GM18909 (cell line): Measurements from ENCODE around the gene ADCY3.

Experiments used
- ATAC-seq: cut with Tn5 transposase; IDR thresholded peaks from one replicate; pipeline ENCODE4 v1.9.1; 2021; ENCODE audit warnings: mild to moderate bottlenecking; ENCODE audit not compliant: unreplicated experiment, poor library complexity

ADCY3 gene

DNA sequence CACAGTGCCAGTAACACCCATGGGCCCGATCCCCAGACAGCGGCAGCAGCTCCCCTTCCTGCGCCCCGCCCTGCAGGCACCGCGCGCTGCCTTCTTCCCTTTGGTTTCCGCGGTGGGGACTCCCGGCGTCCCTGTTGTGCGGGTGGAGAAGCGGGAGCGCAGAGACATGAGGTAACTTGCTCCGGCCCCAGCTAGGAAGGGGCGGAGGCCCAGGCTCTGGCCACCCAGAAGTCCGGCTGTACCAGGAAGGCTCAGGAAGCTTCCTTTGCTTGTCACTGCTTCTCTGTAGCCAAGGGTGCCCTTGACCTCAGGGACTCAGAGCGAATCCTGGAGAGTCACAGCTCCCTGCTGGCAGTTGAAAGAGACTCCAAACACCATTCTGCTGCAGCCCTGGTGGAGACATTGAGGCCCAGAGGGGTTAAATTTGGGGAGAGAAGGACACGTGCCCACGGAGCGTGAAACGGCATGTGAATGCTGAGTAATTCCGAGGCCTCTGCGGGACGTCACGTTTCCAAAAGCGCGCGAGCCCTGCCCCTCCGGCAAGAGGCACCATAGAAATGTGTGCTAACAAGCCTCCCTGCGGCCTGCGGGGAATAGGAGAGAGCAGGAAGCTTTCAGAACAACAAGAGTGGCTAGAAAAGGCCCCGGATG, 6.7 kb upstream of the ADCY3 start:
- ATAC-seq = no peak

DNA sequence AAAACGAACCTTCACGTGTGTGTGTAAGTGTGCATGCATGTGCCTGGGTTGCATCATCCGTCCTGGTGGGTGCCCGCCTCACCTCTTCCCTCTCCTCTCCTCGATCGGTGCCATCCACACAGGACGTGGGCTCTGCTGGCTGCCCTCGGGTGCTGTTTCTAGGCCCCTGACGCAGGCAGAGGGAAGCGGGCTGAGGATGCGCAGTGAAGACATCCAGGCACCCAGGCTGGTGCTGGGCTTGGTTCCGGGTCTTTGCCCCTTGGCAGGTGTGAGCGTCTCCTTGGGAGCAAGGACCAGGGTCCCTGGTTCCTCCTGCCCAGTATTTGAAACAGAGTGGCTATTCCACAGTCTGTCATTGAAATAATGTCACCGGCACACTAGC, 6.2 kb upstream of the ADCY3 start:
- no peak for ATAC-seq

DNA sequence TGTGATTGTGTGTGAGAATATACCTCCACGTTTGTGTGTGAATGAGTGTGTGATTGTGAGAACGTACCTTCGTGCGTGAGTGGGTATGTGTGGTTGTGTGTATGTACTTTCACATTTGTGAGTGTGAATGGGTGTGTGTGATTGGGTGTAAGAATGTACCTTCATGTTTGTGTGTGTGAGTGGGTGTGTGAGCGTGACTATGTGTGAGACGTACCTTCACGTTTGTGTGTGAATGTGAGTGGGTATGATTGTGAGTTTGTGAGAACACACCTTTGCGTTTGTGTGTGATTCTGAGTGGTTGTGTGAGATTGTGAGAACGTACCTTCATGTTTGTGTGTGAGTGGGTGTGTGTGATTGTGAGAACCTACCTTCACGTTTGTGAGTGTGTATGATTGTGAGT, 5.8 kb upstream of the ADCY3 start:
- no peak for ATAC-seq

DNA sequence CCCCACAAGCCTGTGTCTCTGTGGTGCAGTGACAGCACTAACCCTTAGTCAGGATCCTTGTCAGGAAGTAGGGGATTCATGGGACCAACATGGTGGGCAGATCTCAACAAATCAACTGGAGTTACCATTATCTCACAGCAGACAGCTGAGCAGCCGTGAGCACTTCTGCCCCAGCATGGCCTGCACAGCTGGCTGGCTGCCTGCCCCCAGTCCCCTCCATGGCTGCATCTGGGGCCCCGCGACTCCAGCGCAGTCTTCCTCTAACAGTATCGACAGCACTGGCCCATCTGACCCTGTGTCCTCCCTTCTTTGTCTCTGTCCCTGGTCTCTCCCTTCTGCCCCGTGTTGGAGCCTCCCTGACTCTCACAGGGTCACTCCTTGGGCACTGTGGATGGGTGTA, 4.7 kb upstream of the ADCY3 start:
- no peak for ATAC-seq

DNA sequence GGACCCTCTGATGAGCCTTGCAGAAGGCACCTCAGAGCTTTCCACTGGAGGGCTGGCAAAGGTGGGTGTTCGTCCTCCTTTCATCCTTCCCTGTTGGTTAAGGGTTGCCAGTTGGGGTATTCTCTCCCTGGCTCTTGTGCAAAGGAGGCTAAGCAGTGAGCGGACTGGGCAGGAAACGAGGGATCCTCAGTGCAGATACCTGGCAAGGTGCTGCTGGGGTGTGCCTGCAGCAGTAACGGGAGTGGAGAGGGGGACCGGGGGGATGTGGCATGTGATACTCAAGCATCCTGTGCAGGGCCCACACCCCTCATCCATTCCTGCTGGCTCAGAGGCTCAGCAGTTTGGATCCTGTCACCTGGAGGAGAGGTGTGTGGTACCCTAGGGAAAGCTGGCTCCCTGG, 4.2 kb upstream of the ADCY3 start:
- ATAC-seq = no peak

DNA sequence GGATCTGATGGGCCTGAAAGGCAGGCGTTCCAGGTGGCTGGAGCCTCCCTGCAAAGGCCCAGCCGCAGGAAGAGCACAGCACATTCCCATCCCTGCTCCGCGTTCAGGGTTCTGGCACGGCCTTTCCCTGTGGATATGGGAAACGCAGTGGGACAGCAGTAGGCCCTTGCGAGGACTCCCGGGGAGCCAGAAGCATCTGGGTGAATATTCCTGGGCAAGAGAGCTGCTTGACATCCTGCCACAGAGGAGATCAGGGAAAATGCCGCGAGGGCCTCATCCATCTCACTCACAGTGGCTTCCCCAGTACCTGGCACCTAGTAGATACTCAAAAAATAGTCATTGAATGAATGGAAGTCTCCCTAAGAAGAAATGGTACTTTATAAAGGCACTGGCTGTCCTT, 3.1 kb upstream of the ADCY3 start:
- ATAC-seq = no peak

DNA sequence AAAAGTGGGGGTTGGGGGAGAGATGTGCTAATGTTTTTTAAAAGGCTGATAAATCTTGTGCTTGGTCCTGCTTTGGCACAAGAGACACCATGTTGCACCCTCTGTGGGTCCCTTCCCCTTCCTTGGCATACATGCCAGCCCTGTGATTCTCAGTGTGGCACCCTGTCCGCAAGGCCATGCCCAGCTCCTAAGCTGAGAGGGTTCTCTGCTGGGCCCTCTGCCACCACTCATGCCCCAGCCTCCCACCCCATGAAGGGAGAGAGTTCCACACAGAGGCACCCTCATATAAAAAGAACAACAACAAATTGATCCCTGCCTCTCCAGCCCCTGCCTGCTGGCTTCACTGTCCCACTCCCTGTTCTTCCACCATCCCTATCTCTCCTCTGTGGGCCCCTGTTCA, 2.5 kb upstream of the ADCY3 start:
- ATAC-seq = no peak

DNA sequence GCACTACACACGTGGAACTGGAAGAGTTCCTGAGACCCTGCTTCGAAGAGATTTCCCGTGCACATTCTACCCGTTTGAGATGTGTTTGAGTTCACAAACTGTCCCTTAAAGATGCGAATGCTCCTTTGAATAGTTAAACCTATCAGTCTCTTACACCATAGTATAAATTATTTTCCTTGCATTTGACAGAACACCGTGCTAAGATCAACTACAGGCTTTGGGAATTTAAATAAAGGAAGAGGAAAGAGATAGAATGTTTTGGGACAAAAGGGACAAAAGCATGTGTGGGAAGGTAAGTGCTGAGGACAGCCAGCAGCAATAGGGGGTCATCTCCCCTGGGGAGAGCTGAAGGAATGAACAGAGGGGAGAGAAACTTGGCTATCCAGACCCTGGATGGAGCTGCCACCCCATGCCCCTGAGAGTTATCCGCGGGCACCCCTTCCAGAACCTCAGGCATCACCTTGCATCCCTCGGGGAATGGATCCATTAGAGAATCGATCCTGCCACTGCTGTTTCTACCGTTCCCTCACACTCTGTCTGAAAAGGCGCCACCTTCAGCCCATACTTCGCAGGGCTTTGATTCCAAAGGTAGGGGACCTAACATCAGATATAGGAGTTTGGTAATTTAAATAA, 888 bp upstream of the ADCY3 start:
- no peak for ATAC-seq

DNA sequence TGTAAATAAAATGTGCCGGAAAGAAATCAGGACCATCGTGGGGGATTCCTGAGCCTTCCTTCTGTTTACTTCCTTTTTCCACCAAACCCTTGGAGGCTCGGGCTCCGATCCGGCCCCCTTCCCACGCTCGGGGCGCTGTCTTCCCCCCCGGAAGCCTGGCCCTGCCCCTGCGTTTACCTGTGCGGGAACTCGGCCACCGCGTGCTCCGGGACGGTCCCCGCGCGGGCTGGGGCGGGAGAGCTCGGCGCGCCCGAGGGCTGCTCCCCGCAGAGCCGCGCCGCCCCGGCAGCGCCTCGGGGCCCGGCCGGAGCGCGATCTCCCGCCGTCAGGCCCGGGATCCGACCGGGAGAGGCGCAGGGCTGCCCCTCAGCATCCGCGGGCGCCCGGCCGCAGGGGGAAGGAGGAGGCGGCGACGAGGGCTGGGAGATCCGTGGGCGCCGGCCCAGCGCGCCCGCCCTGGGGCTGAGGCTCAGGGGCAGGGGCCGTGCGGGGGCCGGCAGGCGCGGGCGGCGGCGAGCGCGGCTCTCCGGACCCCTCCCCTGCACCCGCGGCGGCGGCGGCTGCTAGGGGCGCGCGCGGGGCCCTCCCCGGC, 435 bp downstream of the ADCY3 start:
- ATAC-seq = peak; percentile 16

DNA sequence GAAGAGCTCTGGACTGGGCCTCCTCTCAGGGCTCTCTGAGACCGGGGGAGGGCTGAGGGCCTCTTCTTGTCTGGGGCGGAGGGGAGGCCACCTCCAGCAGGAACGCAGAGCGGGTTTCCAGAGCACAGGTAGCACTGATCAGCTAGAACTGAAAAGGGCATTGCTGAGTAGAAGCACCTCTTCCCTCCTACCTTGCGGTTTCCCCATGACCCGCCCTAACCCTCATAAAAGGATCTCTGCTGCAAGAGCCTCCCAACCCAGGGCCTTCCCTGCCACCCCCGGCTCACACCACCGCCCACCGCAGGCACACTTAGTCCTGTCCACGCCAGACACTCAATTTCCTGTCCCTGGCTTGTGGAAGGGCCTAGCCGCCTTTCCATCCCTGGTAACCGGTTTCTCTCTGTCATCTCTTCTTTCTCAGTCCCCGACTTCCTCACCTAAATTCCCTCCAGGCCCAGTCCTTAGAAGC, 966 bp downstream of the ADCY3 start:
- ATAC-seq = no peak

DNA sequence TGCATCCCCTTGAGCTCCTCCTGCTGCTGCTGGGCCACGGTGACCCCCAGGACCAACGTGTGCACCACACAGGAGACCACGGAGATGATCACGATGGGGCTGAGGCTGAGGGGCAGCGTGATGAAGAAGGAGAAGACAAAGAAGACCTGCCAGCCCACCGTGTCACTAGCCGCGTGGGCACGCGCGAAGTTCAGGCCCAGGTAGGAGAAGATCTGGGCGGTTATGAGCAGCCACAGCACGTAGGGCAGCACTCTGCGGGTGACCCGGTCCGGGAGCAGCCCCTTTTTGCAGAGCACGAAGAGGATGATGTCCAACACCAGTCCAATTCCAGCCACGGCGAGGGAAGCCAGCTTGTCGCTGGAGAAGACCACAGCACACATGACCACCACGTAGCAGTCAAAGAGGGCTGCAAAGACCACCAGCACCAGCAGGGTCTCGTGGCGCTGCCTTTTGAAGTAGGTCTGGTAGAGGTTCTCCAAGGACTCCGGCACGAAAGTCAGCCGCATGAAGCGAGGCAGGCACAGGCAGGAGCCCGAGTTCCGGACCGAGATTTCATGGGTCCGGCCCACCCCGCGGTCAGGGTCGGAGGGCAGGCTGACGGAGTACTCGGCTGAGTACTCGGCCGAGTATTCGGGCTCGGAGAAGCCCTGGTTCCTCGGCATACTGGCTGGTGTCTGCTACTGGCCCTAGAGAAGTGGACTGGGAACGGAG, 1.6 kb downstream of the ADCY3 start:
- no peak for ATAC-seq

DNA sequence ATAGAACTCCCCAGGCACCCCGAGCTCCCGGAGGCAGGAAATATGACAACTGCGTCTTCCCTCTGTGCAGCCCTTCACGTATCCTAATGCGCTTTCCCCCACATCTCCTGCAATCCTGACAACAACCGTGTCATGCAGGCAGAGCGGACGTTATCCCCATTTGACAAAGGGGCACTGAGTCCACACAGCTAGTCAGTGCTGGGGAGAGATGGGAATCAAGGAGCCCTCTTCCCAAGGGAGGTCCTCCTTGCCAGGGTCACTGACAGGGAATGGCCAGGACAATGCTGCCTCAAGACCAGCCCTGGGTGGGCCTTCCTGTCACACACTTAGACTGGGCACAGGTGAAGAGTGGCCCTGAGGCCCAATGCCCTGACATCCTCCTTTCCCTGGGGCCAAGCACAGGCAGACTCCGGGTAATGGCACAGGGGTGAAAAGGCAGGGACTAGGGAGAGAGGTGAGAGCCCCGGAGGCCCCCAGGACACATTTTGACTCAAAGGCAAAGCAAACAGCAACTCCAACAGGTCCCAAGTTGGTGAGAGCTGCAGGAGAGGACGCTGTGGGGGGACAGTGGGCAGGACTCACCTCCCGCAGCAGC, 2.2 kb downstream of the ADCY3 start:
- no peak for ATAC-seq

DNA sequence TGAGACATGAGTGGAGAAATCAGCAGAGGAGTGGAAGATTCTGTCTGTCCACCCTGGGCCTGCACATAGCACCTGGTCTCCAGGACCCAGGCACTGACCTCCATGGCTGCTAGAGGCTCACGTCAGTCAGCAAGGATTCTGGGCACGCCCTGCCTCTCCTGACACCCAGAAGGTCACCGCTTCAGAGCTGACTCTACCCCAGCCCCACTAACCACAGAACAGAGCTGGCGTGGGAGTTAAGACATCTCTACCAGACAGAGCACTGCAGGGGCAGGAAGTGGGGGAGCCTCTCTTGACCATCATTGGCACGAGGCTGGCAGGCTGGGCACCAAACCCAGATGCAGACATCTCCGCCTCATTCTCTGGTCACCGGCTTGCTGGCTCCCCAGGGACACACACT, 3.0 kb downstream of the ADCY3 start:
- ATAC-seq = peak; percentile 37

DNA sequence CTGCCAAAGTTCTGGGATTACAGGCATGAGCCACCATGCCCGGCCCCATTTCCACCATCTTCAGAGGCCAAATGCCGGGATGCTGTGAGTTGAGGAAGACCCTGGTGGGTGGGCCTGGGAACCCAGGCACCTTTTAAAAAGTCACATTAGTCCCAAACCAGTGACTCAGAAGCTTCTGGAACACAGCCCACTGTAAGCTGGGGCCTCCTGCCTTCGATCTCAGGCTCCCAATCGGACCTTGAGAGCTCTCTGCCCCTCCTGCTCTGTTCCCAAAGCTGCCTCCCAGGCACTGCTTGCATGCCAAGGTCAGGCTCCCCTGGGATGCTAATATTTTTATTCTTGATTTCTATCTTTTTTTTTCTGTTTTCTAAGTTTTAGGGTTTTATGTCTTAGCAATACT, 4.2 kb downstream of the ADCY3 start:
- ATAC-seq = no peak

DNA sequence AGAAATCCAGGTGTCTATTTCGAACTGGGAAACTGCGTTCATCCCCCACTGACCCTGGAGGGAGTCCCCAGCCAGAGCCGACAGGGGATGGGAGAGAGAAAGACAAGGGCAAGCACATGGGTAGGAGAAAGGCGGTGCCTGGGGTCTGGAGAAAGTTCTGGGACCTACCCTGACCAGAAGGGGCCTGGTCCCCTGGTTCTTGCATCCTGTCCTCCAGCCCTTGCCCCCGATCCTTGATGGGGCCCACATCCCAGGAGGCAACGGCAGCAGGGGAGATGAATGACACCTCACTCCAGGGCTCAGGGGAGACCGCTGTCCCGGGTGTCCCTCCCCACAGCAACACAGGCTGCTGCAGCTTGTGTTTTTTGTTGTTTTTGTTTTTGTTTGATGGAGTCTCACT, 4.9 kb downstream of the ADCY3 start:
- ATAC-seq = no peak

DNA sequence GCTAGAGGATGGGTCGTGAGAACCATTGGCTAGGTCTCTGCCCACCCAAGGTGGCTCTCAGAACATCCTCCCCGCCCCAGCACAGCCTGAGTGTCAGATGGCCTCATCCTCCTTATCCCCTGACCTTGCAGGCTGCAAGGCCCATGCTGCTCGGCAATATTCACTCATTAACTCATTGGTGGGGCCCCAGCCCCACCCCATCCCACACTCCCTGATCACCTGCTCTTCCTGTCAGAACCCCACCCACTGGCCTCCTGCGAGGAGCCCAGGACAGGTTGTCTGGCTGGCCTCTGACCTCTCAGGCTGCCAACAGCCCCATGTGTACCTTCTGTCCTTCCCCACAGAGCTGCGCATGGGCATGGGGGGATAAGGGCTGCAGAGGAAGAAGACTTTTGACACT, 5.3 kb downstream of the ADCY3 start:
- ATAC-seq = no peak

DNA sequence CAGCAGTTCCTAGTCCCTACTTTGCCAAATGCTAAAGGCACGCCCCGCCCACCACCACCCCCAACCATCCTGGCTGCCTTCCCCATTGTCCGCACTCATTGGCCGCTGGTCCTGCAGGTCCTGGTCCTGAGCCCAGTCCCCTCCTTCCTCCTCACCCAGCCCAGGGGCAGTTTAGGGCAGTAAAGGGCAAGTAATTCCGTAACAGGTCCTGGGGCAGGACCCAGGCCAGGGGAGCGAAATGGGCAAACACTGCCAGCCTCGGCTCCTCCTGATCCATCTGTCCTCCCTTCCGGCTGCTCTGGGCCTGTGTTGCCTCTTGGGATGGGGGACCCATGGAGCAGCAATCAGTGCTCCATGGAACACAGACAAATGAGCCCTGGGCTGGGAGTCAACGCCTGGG, 6.1 kb downstream of the ADCY3 start:
- ATAC-seq = no peak

DNA sequence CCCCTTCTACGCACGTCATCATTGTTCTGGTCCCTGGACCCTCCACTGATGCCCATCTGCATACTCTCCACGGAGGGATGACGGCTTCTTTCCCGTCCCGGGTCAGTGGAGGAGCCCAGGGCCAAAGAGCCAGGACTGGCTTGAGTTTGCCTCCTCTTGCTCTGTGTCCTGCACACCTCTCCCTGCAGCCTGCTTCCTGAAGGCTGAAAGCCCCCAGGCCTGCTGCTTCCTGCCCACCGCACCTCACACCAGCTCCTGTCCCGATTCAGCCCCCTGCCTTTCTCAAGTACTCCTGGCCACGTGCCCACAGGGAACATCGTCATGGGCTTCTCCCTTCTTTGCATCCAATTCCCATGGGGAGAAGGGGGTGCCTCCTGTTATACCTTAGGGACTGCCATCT, 7.1 kb downstream of the ADCY3 start:
- no peak for ATAC-seq

DNA sequence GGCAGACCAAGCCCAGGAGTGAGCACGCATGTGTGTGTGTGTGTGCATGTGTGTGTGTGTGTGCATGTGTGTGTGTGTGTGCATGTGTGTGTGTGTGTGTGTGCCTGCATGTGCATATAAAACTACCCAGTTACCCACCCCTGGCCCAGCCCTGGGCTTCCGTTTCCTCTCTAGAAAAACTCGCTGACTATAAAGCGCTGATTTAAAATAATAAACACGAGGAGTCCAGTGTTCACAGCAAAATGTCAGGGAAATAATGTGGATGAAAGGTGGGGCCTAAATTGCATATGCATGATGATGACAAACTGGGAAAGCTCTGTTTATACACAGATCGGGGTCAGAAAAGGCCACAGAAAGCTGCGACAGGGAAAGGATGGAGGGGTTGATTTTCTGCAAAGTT, 7.5 kb downstream of the ADCY3 start:
- no peak for ATAC-seq

DNA sequence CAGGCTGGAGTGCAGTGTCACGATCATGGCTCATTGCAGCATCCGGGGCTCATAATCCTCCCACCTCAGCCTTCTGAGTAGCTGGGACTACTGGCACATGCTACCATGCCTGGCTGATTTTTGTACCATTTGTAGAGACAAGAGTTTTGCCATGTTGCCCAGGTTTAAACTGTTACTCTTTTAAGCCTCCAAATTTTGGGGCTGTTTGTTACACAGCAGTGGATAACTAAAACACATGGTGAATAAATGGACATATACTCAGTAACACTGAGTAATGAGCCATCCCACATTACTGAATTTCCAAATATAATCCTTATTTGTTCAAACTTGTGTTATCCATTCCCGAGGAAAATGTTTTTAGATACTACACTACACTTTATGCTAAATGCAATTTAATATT, 9.8 kb downstream of the ADCY3 start:
- ATAC-seq = no peak

DNA sequence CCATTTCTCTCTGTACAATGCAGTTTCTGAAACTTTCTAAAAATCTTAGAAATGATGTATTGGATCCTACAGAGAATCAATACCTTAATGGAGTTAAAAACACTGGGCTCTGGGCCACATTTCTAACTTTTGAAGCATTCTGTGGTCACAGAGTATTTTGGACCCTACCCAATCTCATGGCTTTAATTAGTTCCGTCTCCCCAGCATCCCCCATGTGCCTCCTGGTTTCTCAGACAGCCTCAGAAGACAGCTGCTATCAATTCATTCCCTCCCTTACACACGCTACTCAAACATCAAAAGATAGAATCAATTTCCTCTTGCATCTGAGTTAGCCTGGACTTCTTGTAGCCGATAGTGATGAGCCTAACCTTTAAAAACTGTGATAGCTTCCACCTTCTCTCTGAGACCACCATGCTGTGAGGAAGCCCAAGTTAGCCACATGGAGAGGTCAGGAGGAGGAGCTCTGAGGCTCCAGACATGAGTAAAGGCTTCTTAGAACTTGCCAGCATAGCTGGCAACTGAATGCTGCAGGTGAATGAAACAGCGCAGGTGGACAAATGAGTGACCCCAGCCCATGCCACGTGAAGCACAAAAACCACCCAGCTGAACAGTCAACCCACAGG, 10.4 kb downstream of the ADCY3 start:
- no peak for ATAC-seq
